HG03521 (cell line): ENCODE data around the gene PTPRE.

ENCODE experiments used
- ATAC-seq: cut with Tn5 transposase; IDR thresholded peaks from one replicate; pipeline ENCODE4 v1.9.1; 2021; ENCODE audit warnings: mild to moderate bottlenecking, moderate library complexity; ENCODE audit not compliant: unreplicated experiment

Gene PTPRE

DNA sequence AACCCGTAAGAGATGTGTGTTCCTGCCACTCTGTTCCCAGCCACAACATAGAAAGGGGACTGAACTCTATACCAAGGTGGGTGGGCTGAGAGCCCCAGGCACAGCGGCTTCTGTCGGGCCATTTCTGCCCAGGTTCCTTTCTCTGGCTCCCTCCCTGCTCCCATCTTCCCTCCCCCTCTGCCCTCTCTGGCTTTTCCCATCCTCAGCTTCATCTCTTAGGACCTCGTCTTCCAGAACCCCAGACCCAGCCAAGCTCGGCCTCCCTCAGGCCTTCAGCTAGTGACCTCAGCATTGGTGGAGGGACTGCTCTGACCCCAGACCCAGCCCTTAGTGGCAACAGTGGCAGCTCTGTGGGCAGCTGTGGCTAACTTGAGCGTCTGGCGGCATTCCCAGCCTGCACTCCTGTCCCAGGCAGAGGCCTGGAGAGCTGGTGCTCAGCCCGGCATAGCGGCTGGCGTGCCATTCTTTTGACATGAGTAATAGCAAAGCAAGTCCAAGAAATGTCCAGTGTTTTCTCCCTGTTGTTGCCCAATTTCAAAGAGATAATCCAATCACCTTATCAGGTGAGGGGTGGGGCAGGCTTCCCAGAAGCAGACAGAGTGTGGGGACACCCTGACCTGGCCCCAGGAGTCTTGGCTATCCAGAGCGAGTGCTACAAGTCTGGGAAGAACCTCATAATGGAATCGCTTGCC is 15.9 kb downstream of the PTPRE start:
- no peak for ATAC-seq

DNA sequence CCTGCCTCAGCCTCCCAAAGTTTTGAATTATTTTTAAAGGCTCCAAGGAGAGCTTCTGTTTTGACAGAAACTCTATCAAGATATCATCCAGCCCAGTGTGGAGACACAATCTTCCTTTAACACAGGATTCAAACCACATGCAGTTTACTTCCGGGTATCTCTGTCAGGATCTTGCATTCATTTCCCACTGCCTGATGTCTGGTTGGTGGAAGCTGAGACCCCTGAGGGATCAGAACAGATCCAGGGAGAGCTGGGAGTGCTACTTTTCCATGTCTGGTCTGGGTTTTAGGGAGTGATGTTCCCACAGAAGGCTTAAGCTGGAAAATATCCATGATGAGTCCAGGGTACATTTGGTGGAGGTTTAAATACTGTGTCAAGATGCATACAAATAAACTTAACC is 16.7 kb downstream of the PTPRE start:
- no peak for ATAC-seq

DNA sequence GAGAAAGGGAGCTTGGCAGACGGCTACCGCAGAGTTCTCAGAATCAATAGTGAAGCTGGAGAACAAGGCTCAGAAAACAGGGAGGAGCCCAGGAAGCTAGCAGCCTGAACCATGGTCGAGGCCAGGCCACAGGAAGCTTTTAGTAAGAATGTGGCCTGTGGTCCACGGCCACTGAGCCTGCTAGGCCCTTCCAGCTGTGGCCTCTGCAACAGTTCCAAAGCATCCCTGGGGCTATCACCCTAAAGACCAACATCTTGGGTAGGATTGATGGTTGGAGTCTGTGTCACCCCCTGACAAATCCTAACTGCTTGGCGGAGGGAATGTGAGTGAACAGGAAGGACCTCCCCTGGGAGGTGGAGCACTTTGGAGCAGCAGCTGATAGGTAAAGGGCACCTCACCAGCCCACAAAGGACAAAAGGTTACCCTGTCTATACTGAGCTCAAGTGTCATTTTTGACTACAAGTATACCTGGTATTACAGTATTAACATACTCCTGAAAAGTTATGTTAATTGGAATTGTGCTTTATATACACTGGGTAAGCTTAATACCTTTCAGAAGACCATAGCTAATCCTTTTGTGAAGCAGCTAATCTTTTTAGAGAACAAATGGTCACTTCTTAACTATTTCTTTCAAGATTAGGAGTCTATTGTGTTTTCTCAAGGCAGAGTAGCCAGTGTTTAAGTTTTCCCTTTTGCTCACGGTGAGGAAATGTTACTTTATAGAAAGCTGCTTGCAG is 18.7 kb downstream of the PTPRE start:
- ATAC-seq: no peak

DNA sequence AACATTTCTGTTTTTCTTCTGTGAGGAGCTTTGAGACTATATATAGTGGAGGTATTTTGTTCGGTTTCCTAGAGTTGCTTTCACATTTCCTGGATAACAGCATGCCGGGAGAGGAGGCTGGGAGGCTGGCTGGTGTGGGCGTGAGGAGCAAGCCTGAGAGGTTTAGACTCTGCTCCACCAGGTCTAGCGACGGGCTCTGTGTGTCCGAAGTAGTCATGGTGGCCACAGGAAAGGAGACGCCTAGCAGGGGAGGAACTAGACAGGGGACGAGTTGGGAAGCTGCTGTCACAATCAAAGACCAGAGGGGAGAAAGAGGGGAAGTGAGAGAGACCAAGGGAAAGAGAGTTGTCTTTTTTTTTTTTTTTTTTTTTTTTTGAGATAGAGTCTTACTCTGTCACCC is 19.6 kb downstream of the PTPRE start:
- ATAC-seq: no peak

DNA sequence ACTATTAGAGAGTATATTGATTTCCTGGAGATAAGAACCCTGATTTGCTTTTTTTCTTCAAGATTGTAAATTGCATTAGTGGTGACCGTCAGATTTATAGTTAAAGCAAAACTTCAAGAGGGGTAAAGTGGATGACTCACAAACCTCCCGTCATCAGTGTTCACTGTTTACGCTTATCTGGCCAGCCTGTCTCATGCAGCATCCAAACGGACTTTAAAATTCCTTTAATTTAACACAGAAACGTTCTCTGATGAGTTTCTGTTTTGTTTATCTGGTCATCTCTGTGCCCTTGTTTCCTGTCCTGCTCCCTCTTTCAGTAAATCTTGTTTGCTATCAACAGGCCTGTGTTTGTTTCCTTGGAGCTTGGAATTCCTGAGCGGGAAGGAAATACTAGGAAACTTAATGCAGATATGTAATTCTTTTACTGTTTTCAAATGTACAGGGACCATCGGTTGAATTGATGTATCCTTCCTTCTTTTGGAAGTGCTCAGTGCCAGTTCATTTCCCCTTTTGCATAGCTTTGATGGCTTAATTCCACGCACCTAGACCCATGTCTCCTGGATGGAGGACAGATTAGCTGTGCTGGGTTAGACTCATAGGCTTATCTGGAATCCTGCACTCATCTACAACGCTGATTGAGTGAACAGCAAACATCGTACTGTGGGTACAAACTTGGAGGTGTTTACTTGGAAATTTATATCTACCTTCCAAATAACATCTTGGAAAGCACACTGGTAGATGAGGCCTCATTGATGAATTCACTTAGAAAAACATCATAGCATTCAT is 21.3 kb downstream of the PTPRE start:
- no peak for ATAC-seq

DNA sequence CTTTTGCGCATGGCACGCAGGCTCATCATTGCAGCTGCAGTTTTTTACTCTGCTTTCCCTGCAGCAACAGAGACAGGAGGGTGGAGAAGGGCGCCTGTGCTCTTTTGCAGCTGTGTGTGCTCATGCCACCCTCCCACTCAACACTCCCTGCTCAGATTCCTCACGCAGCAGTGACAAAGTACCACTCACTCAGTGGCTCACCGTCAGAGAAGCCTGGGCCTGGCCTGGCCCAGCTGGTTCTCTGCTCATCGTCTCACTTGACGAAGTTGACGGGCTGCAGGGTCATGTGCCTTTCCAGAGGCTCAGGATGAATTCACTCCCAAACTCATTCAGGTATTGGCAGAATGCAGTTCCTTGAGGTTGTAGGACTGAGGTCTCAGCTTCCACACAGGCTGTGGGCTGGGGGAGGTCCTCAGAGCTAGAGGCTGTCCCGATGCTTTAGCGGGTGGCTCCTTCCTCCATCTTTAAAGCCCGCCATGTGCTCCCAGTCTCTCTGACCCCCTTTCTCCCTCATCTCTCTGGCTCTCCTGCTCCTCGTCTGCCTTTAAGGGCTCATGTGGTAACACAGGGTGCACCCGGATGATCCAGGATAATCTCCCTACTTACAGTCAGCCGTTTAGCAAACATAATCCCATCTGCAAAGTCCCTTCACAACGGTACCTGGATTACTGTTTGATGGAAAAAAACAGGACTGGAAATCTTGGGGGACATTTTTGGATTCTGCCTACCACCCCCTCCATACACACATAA is 25.8 kb downstream of the PTPRE start:
- ATAC-seq: no peak

DNA sequence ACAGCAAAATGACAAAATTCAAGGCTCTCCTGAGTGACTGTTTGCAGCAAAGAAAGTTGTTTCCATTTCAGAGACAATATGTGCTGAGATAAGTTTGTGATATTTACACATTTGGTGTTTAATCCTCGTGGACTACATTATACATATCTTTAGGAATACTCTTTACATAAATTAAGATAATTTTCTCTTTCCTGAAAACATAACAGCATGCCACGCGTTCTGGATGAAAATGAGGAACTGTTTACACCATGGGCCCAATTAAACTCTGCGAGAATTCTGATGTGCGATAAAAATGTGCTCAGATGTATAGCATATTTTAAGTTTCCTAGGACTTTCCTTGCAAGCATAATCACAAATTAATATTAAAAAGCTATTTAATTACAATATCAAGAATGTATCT is 26.4 kb downstream of the PTPRE start:
- no peak for ATAC-seq

DNA sequence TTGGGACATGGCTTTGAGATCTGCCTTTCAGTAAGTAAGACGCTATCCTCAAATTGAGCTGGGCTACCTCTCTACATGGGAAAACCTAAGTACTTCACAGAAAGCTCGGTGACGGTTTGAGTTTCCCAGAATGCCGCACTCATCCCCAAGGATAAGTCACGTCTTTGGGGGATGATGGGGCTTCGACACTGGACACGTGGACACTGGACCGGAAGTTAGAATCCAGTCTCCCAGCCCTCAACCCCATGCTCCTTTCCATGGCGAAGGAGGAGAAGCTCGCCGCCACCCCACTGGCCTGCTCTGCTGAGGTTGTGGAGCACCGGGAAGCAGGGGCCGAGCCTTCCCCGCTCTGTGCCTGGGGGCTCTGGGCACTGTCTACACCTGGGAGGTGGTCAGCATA is 27.5 kb downstream of the PTPRE start:
- ATAC-seq: no peak

DNA sequence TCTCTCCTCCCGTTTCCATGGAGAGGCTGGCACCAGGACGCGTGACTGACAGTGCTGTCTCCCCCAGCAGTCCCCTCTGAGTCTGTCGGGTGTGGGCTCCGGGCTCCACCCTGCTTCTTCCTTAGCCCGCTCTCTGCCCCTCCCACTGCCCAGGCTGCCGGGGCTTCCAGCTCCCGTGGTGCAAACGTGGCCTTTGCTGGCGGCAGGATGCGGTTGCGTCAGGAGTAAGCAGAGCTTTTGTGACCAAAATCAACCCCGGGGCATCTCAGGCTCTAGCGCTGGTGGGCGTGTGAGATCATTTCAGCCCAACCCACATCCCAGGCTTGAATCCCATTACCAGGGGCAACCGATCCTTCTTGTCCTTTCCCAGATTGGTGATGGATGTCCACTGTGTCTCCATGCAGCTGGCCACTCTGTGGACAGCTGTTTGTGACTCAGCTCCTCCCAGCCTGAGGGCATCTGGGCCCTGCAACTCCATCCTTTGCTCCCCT is 28.2 kb downstream of the PTPRE start:
- ATAC-seq: no peak

DNA sequence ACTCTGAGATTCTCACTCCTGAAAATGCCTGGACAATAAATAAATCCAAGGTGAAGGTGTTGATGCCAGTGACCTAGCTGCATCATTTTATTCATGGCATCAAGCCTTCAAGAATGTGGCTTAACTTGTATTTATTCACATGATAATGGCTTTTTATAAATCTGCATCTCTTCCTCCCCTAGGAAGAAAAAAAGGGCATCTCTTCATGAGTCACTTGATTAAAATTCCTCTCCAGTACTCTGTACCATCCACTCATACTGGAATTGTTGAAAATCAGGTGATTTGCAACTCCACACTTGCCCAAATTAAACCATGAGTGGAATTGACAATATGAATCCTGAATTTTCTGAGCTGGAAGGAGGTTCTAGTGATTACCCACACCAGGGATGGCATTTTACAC is 30.2 kb downstream of the PTPRE start:
- ATAC-seq: no peak

DNA sequence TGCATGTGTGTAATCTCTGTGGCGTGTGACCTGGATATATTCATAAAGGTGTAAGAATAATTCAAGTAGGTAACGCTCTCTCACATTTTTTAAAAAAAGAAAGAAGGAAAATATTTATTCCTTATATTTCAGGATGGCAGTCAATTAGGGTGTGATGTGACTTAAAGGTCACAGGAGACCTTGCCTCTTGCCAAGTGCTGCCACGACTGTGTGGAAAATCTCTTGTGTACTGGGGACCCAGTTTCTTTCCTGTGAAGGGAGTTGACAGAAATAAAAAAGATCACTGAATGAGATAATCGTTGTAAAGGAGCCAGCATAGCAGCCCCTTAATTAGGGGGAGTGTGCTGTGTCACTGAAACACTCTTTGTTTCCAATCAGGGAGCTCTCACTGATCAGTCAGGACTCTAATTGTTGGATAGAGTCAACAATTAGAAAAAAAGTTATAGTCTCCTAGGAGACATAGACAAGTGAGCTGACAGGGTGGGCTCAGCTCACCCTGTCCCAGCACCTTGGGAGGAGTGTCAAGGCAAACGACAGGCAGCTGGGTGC is 31.1 kb downstream of the PTPRE start:
- ATAC-seq: no peak

DNA sequence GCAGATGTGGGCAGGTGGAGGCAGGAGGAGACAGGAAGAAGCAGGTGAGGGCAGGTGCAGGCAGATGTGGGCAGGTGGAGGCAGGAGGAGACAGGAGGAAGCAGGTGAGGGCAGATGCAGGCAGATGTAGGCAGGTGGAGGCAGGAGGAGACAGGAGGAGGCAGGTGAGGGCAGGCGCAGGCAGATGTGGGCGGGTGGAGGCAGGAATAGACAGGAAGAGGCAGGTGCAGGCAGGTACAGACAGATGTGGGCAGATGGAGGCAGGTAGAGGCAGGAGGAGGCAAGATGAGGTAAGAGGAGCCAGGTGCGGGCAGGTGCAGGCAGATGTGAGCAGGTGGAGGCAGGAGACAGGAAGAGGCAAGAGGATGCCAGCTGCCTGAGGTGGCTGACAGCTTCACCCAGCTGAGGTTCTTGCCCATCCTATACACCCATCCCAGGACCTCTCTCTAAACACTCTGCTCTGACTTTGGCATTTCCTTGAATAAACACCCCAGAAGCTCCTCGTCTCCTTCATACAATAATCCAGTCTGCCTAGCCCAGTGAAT is 33.0 kb downstream of the PTPRE start:
- no peak for ATAC-seq

DNA sequence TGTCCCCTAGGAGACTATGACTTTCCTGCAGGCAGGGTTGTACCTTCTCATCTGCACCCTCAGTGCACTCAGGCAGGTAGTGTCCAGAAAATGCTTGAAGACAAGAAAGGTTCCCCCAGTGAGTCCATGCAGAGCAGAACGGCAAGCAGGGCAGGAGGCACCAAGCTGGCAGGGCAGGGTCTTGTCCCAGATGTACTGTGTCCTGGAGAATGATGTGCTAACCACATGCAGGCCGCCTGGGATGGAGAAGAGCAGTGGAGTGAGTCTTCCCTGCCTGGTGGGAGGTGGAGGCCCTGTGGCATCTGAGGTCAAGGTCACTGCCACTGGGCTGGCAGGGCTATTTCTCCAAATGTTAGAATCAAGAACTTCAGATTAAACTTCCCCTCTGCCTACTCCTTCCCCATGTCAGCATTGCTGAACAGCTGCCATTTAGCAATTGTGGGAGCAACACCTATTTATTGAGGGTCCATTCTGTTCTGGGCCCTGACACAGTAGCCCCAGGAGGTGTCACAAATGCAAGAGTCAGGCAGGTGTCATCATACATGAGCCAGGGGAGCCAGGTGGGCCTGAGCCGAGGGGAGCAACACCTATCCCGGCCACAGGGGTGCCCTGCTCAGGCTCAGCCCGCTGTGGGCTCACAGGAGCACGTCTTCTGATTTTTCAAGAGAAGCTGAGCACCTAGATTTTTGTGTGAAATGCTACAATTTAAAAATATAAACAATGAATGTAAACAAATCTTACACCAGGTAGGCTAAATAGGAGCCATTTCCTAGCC is 34.1 kb downstream of the PTPRE start:
- no peak for ATAC-seq

DNA sequence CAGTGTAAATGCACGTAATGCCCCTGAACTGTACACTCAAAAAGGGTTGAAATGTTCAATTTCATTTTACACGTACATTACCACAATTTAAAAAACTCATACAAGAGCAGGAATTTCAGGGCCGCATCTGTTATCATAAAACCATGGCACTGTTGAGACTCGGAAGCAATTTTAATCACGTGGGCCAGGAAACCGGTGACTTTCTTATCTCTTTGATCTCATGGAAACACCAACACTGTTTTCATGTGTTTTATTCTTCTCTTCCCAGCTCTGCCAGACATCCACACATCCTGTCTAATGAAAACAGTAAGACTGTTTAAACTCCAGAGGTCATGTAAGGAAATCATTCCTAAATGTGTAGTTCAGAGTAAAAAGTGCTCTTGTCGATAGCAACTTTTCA is 35.9 kb downstream of the PTPRE start:
- no peak for ATAC-seq

DNA sequence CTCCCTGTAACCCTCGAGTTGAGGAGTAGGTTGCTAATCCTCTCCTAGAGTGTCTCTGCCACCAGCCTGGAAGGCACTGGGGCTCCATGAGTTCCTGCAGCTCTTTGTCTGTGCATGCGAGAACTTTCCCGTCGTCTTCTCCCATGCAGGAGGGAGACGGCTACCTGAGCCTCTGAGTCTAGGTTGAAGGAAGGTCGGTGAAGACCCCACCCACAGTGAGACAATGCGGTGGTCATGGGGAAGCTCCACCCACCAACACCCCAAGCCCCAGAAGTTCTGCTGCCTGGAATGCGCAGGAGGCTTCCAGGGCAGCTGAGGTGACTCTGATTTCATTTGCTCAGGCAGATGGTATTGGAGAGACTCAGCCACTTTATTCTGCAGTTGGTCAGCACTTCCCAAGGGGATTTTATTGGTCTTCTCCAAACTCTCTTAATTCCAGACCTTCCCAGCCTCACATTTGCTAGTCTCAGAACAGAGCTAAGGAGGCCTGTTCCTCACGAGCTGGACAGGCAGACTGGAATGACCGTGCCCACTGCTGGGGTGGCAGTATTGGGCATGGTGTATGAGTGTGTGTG is 36.5 kb downstream of the PTPRE start:
- no peak for ATAC-seq

DNA sequence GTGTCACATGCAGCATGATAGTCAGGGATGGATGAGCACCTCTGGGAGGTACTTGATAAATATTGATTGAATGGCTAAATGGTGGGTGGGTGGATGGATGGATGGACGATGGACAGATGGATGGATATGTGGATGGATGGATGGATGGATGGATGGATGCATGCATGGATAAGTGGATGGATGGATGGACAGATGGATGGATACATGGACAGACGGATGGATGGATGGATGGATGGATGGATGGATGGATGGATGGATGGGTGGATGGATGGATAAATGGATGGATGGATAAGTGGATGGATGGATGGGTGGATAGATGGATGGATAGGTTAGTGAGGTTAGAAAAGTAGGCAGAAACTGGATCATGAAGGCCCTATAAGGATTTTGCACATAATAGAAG is 37.4 kb downstream of the PTPRE start:
- no peak for ATAC-seq

DNA sequence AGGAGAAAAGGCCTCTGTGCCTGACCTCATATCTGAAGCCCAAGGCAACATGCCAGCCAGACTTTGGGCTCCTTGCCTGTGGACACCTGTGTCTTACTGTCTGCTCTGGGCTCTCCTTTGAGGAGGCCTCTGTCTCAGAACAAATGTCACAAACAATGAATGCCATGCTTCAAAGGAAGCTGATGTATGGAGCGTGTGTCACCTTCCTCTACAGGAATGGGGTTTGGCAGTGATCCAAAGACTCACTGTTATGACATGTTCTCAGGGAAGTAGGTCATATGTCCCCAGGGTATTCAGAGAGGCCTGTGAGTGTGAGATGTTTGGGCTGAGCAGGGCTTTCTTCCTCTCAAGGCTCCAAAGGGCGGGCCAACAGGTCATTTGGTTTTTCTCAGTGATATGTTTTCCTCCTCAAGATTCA is 38.4 kb downstream of the PTPRE start:
- no peak for ATAC-seq

DNA sequence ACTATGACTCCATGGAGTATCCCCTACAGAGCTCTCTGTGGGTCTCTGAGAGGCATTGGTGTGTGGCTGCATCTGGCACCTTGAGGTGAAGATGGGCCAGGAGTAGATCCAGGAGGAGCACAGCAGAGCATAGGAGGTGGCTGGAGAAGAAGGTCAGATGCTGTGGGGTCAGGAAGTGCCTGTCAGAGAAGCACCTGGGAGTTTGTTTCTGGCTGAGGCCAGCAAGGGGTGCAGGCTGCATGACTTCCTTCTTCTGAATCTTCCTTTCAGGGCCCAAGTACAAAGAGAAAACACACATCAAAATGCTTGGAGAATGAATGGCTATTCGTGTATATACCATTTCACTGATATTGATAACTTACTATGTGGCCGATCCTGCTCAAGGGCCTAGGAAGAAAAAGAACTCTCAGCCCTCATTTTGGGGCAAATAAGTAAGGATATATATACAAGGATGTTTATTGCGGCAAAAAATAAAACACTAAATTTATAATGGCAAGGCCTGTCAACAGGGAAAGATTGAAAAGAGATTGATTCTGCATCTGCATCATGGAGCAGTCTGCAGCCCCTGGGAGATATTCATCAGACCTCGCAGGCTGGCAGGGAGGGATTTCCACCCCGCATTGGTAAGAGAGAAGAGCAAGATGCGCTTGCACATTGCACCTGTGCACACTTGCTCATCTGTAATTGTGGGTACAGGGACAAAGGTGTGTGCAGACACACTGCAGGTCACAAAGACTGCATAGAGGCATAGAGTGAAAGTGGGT is 39.2 kb downstream of the PTPRE start:
- no peak for ATAC-seq

DNA sequence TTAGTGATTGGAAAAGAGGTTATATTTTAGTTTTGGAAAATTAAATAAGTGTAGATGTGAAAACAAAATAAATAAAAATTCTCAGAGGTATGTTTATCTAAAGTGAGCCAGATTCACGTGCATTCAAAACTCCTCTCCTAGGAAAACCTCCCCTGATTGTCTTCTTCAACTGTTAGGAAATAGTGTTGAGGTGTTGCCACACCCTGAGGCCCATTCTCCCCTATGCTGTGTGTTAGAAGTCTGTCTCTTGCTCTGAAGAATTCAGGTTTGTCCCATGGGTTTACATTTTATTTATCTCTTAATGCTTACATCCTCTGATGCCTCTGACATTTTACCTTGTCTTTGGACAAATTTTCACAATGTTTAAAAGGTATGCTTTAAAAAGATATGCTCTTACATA is 40.3 kb downstream of the PTPRE start:
- no peak for ATAC-seq
